Heart right ventricle (tissue), 16 donors: ENCODE results near the gene PCDHA3. TPM values are rescaled to one million over a fixed set of nuclear protein-coding genes. Genes with fewer than 3 reads are reported as not detected.
"Not testable (repeated sequence)": the region's sequence is repeated elsewhere in the genome, so short reads cannot be mapped to it uniquely, and the experiment has no call there.

ENCODE experiments used
- ATAC-seq, 8 donors: fragments of 200-7000 bp; cut with Tn5 transposase; one replicate each; pipeline ENCODE4 v1.9.1; 2020; ENCODE audit warnings: mild to moderate bottlenecking in 8 of 8, moderate library complexity in 8 of 8, moderate number of reproducible peaks in 1 of 8
- DNase-seq, 2 donors: peaks; one replicate each; pipeline ENCODE4 v3.0.0-alpha.2; 2020
- H3K27ac ChIP-seq, 10 donors: fragments of 200-600 bp; sonication (generic) in 2 of 10; one replicate each; pipeline versions ENCODE4 v1.5.0 to v1.8.0; 2020 to 2022; ENCODE audit warnings: mild to moderate bottlenecking in 3 of 10
- H3K27me3 ChIP-seq, 7 donors: fragments of 200-600 bp; one replicate each; pipeline ENCODE4 v1.8.0; 2021 to 2022; ENCODE audit warnings: mild to moderate bottlenecking in 2 of 7
- H3K36me3 ChIP-seq, 9 donors: fragments of 200-600 bp; sonication (generic) in 1 of 9; one replicate each; pipeline versions ENCODE4 v1.5.0 to v1.8.0; 2020 to 2022; ENCODE audit warnings: mild to moderate bottlenecking in 2 of 9
- H3K4me1 ChIP-seq, 9 donors: fragments of 200-600 bp; sonication (generic) in 1 of 9; one replicate each; pipeline versions ENCODE4 v1.5.0 to v1.8.0; 2020 to 2022; ENCODE audit warnings: mild to moderate bottlenecking in 4 of 9
- H3K4me3 ChIP-seq, 10 donors: fragments of 200-600 bp; sonication (generic) in 2 of 10; one replicate each; pipeline versions ENCODE4 v1.5.0 to v1.8.0; 2020 to 2022; ENCODE audit warnings: mild to moderate bottlenecking in 7 of 10, moderate library complexity in 2 of 10
- H3K9me3 ChIP-seq, 11 donors: fragments of 200-600 bp in 10 of 11; sonication (generic) in 2 of 11; one replicate each; pipeline versions ENCODE4 v1.5.0 to v1.8.0; 2013 to 2022; ENCODE audit warnings: mild to moderate bottlenecking in 2 of 11, control low read depth in 1 of 11, moderate library complexity in 1 of 11
- CTCF ChIP-seq, 9 donors: fragments of 200-600 bp; sonication (generic) in 2 of 9; IDR thresholded peaks; one replicate each; pipeline versions ENCODE4 v1.5.0 to v1.8.0; 2021 to 2022; ENCODE audit warnings: antibody characterized with exemption in 9 of 9, mild to moderate bottlenecking in 5 of 9, moderate library complexity in 1 of 9
- WGBS, 2 donors: extraction: QIAGEN DNeasy Blood & Tissue Kit; methylation state at CpG; one replicate each; pipeline ENCODE4 v1.1.7; 2013; ENCODE audit warnings: inconsistent platforms in 1 of 2; 5-methylcytosine and 5-hydroxymethylcytosine counted together
- intact Hi-C, 10 donors: fragments of 100-400 bp; cut with DNase I; formaldehyde crosslinking; loops; one replicate each; pipeline versions ENCODE4 v1.11.1 to v1.14.2; 2022
- polyA plus RNA-seq, 2 donors: library from polyadenylated mRNA; stranded (reverse); fragments of 200-250 nt; gene quantifications; one replicate each; pipeline ENCODE4 v1.2.3, GENCODE V29; 2013
- total RNA-seq, 10 donors: library from RNA; stranded (reverse); fragmentation: NEBNext Ultra II Directional in 3 of 10; extraction: Animal tissue kit (Norgen Biotek cat#: 25700) in 3 of 10; gene quantifications; one replicate each; pipeline versions ENCODE4 v1.2.1 to v1.2.4, GENCODE V29; 2021 to 2023
- donor health status: Arrhythmogenic right ventricular cardiomyopathy.
- donor health status: ischemic (EF 13 %, LVEDD 7.1; RV severe dilation, severe dysfunction).
- donor health status: healthy with polysubstance abuse.
- donor health status: DM: no; HTN: yes; CAD: no.
- donor health status: DM: no; HTN: no; CAD: no.
- donor health status: ischemic (EF 25% LVEDD 6.9; RV normal size, moderate dysfunction).
- donor health status: ischemic (EF 25% LVEDD 5.7; RV mildly dilated, moderate dysfunction).
- donor health status: healthy.
- donor health status: DM: yes; HTN: yes; CAD: no.
- donor health status: Ischemic cardiomyopathy.
- donor health status: ischemic (EF 35%, LVEDD 5.7; RV mildly dilated, moderate dysfunction).
- donor health status: nonischemic (EF 11% LVEDD 7.7; RV severe dilation, severe dysfunction).
- donor health status: DM: yes; HTN: yes; CAD: no.
- donor health status: PGD.
- donor health status: ischemic (EF 29% LVEDD 5.4; RV normal size, mild dysfunction).
- donor health status: nonischemic (EF 23%, LVEDD 6.1; RV moderate dilation, normal function).

The PCDHA3 gene
- total and polyA plus RNA-seq, 12 donors = 0.03 to 0.17 (median 0.10) TPM; not detected in 5

GRCh38 chr5:140801494-140801841 is 611 bp downstream of the PCDHA3 start:
- peaks cover 0 to 73% (median 31%) of the 10 kb centered on the region in 7 donors for H3K27me3 ChIP-seq
- H3K4me3 ChIP-seq = peak overlapping the region in 9 of 10 donors; percentile 18 to 51 (median 28)
- H3K36me3 ChIP-seq = no peaks in the 10 kb centered on the region
- intact Hi-C loops = no loop called here
- H3K9me3 ChIP-seq = peaks cover 0 to 70% (median 19%) of the 10 kb centered on the region in 11 donors
- DNase-seq = no peak
- TF ChIP-seq CTCF (IDR thresholded peaks at IDR 0.05) = peak in 5 of 9 donors; percentile 3 to 43 (median 19)
- no peaks in the 10 kb centered on the region for H3K4me1 ChIP-seq
- H3K27ac ChIP-seq = no peak overlapping the region
- no peak for ATAC-seq
- 10 to 13% methylated on average over 16 of the region's 16 CpGs for WGBS, 2 donors

GRCh38 chr5:140802381-140802780 is 1.5 kb downstream of the PCDHA3 start:
- H3K27ac ChIP-seq, H3K36me3 ChIP-seq, intact Hi-C loops, H3K4me1 ChIP-seq, DNase-seq, ATAC-seq, H3K4me3 ChIP-seq: not testable (repeated sequence)
- Histone ChIP-seq H3K9me3 (peaks cover 0 to 70% (median 15%) of the 10 kb centered on the region in 11 donors), H3K27me3 (peaks cover 0 to 72% (median 29%) of the 10 kb centered on the region in 7 donors)
- WGBS, 2 donors = 34 to 51% methylated on average over 45 of the region's 45 CpGs

- WGBS, 2 donors = 29 to 38% methylated on average over 53 of the region's 53 CpGs
- no peak for TF ChIP-seq CTCF (IDR thresholded peaks at IDR 0.05)
- H3K9me3 ChIP-seq = peaks cover 0 to 70% (median 15%) of the 10 kb centered on the region in 11 donors
- H3K4me3 ChIP-seq = no peak overlapping the region
- intact Hi-C loops = no loop called here
- DNase-seq = no peak
- peaks cover 0 to 70% (median 33%) of the 10 kb centered on the region in 7 donors for H3K27me3 ChIP-seq
- H3K36me3 ChIP-seq = no peaks in the 10 kb centered on the region
- ATAC-seq = no peak
- no peak overlapping the region for H3K27ac ChIP-seq
- no peaks in the 10 kb centered on the region for H3K4me1 ChIP-seq
These were observed 2.0 kb downstream of the PCDHA3 start for GRCh38 chr5:140802781-140803271.

- no peaks in the 10 kb centered on the region for H3K36me3 ChIP-seq
- 13 to 14% methylated on average over 34 to 37 of the region's 47 CpGs for WGBS, 2 donors
- peaks cover 0 to 80% (median 20%) of the 10 kb centered on the region in 11 donors for H3K9me3 ChIP-seq
- H3K4me1 ChIP-seq = no peaks in the 10 kb centered on the region
- H3K4me3 ChIP-seq = peak within 1 kb of the TSS in 9 of 10 donors; percentile 15 to 52 (median 37)
- H3K27ac ChIP-seq = no peak within 1 kb of the TSS
- peak in 8 of 9 donors; percentile 6 to 54 (median 27) for TF ChIP-seq CTCF (IDR thresholded peaks at IDR 0.05)
- intact Hi-C loops = no loop called here
- H3K27me3 ChIP-seq = peaks cover 0 to 57% (median 18%) of the 10 kb centered on the region in 7 donors
- DNase-seq (no peak), ATAC-seq (peak in 3 of 8 donors; percentile 38 to 57 (median 39))
These were observed 6.2 kb downstream of the PCDHA3 start, which contains the start of gene PCDHA4 for GRCh38 chr5:140806834-140807775. Gene PCDHA4 (plus strand): TSS chr5:140807068.

- WGBS, 2 donors = 50 to 54% methylated on average over 62 of the region's 62 CpGs
- H3K4me1 ChIP-seq, H3K27ac ChIP-seq, H3K4me3 ChIP-seq, intact Hi-C loops, H3K36me3 ChIP-seq, DNase-seq, ATAC-seq: not testable (repeated sequence)
- Histone ChIP-seq H3K9me3 (peaks cover 0 to 78% (median 10%) of the 10 kb centered on the region in 11 donors), H3K27me3 (peaks cover 0 to 44% (median 8%) of the 10 kb centered on the region in 7 donors)
These were observed 7.5 kb downstream of the PCDHA3 start for GRCh38 chr5:140808241-140808888.
